ENCODE data around the gene FURIN.
"Not testable (repeated sequence)": the region's sequence is repeated elsewhere in the genome, so short reads cannot be mapped to it uniquely, and the experiment has no call there.

FURIN gene

GRCh38 chr15:90868261-90868689 lies at the start of gene FURIN:
Gene FURIN (plus strand): TSS chr15:90868588. CDS start chr15:90875741, 7,153 bp downstream.
- no peak for DNase-seq

- DNase-seq: no peak
Measured at GRCh38 chr15:90819390-90819789, 49.0 kb upstream of the FURIN start.

DNA sequence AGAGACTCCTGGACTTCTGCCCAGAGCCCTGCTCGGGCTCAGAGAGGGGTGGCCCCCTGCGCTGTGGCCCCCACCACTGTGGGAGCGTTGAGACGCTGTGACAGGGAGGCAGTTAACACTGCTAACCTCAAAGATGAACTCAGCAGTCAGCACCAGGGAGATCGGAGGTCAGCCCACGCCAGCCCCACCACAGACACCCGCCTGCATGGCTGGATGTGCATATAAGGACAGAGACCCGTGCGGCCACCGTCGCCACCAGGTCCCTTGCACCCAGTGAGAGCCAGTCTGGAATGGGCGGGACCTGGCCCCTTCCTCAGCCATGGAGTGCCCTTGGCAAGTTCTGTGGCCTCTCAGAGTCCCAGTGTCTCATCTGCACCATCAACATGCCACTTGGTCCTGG lies 48.5 kb upstream of the FURIN start:
- no peak for DNase-seq

DNA sequence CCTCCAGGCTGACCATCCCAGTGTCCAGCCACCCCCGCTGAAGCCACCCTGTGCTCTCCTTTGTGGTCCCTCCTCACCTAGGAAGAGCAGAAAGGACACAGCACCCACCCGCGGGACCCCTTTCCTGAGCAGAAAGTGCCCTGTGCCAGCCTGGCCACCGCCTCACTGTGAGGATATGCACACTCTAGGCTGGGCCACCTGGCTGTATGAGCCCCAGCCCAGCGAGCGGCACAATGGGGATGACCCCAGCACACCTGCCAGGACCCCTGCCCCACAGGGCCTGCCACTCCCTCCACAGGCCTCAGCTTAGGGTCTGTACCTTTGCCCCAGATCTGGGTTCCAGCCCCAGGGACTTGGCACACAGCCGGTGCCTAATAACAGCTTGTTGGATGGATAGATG lies 47.9 kb upstream of the FURIN start:
- no peak for DNase-seq

GRCh38 chr15:90822204-90822955 lies 46.0 kb upstream of the FURIN start:
- DNase-seq: no peak

DNA sequence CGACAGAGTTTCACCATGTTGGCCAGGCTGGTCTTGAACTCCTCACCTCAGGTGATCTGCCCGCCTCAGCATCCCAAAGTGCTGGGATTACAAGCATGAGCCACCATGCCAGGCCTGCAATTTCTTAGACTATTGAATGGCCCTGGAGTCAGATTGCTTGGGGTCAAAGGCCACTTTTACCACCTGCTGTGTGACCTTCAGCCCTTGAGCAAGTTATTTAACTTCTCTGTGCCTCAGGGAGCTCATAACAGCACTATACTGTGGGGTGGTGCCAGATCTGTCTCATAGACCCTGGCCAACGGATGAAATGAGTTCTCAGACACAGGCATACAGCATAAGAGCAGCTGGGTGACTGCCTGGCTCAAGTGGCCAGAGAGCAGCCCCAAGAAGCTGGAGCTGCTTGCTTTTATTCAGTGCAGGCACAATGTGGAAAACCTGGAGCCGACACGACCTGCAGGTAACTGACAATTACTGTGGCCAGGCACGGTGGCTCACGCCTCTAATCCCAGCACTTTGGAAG lies 44.9 kb upstream of the FURIN start:
- DNase-seq: no peak

- DNase-seq: not testable (repeated sequence)
Measured at GRCh38 chr15:90825115-90825899, 43.1 kb upstream of the FURIN start.

DNA sequence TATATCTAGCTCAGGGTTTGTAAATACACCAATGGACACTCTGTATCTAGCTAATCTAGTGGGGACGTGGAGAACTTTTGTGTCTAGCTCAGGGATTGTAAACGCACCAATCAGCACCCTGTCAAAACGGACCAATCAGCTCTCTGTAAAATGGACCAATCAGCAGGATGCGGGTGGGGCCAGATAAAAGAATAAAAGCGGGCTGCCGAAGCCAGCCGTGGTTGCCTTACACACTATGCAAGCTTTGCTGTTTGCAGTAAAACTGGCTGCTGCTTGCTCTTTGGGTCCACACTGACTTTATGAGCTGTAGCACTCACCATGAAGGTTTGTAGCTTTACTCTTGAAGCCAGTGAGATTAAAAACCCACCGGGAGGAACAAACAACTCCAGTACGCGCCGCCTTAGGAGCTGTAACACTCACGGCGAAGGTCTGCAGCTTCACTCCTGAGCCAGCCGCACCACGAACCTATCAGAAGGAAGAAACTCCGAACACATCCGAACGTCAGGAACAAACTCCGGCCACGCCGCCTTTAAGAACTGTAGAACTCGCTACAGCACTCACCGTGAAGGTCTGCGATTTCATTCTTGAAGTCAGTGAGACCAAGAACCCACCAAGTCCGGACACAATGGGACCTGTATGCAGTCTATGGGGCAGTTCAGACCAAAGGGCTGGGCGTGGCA lies 42.0 kb upstream of the FURIN start:
- DNase-seq: not testable (repeated sequence)

DNA sequence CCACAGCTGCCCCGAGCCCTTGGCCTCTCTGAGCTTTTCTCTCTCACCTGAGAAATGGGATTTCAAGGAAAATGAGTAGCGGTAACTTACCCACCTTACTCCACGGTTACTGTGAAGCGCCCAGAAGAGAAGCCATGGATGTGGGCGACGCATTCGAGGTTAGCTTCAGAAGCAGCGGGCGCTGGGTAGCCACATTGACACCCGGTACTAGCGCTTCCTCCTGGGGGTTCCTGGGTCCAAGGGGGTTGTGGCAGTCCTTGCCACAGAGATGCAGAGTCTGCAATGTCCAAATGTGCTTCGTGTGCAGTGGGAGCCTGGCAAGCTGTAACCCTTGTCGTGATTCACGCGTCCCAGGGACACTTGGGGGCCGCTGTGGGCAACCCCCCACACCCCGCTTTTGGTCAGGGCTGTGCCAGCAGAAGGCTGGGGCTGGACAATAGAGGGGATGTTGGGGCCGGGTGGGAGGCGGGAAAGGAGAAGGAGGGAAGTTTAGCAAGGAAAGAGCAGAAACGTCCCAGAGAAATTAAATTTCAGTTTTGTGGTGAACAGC lies 41.4 kb upstream of the FURIN start:
- DNase-seq: no peak

- DNase-seq: no peak
Measured at GRCh38 chr15:90828111-90828510, 40.3 kb upstream of the FURIN start.

GRCh38 chr15:90829126-90829525 lies 39.3 kb upstream of the FURIN start:
- DNase-seq: no peak

GRCh38 chr15:90829942-90830440 lies 38.4 kb upstream of the FURIN start:
- no peak for DNase-seq

- no peak for DNase-seq
Measured at GRCh38 chr15:90834626-90835025, 33.8 kb upstream of the FURIN start.

DNA sequence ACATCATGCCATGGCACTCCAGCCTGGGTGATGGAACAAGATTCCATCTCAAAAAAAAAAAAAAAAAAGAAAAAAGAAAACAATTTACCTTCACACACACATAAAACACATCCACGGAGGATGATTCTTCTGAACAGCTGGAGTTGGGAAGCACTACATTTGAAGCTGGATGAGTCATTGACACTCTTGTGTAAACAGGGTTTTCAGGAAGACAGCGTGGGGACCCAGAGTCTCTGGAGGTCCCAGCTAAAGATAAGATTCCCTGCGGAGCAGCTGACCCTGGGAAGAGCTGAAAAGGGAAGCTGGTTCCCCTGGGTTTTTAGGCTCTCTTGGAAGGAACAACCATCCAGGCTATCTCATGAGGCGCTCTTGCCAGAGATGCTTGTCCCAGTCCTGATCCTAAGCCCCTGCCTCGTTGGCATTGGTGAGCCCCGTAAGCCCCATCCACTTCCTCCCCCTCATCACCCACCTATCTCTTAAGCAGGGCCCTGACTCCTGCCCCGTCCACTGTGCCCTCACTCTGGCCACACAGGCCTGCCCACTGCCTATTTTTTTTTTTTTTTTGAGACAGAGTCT lies 32.0 kb upstream of the FURIN start:
- no peak for DNase-seq

GRCh38 chr15:90837094-90837493 lies 31.3 kb upstream of the FURIN start:
- DNase-seq: no peak

- DNase-seq: no peak
Measured at GRCh38 chr15:90838139-90838538, 30.2 kb upstream of the FURIN start.

DNA sequence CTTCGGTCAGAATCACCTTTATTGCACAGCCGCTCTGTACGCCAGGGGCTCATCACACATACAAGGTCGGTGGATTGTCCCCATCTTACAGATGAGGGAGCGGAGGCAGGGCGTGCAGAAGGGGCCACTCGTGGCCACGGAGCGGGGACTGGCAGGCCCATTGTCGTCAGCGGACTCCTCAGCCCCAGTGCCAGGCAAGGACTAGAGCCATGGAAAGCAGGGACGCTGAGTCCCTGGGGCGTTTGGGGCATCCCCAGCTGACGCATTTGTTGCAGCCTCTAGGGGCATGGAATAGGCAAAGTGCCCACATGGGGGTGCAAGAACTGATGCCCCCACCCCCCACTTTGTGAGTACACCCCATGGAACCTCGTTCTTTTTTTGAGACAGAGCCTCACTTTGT lies 29.8 kb upstream of the FURIN start:
- no peak for DNase-seq

DNA sequence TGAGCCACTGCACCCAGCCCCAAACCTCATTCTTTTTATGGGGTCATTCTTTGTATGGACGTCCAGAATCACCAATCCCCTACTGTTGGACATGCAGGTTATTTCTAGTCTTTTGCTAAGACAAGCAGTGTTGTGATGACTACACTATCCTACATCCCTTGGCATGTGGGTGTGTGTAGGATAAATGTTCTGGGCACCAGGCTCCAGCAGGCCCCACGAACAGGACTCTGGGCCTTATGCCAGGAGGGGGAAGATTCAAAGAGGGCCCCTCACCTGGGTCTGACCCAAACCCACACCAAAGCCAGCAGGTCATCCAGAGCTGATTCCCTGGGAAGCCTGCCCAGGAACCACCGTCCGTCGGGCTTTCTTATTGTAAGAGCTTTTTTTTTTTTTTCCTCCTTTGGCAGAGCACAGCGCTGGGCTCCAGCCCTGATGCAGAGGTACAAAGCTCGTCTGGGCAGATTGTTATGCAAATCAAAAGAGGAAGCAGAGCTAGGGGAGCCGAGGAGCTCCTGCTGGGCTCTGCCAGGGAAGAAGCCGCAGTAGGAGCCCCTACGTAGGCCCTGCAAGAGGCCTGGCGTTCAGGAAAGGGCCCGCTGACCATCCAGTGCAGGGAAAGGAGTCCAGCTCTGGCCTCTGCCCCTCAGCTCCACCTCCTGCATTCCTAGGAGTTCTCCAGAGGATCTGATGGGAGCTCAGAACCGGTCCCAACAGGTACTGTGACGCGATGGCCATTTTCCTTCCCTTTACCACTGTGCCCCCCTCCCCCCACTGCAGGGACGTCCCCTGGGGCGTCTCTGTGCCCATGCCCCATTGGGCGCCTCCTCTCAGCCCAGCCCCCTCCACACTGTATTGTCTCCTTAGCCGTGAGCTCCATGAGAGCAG lies 29.0 kb upstream of the FURIN start:
- DNase-seq: no peak

DNA sequence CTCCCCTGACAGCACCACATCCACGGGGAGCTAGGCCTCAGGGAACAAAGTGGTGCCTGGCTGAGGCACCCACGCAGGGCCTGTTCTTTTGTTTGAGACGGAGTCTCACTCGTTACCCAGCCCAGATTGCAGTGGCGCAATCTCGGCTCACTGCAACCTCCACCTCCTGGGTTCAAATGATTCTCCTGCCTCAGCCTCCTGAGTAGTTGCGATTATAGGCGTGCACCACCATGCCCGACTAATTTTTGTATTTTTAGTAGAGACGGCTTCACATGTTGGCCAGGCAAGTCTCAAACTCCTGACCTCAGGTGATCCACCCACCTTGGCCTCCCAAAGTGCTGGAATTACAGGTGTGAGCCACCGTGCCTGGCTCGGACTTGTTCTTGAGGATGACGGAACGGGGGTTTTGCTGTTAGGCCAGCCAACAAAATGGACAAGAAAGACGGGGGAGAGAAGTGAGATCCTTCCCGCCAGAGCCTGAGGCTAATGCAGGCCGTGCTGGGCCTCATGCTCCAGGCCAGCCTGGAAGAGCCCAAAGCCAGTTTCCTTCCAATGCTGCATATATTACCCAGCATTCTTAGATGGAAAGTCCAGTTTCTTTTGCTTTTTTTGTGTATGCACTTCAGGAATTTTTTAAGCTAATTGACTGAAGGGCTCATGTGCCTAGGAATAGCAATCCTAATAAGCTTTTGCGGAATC lies 28.1 kb upstream of the FURIN start:
- DNase-seq: no peak

GRCh38 chr15:90840954-90841353 lies 27.4 kb upstream of the FURIN start:
- DNase-seq: no peak

DNA sequence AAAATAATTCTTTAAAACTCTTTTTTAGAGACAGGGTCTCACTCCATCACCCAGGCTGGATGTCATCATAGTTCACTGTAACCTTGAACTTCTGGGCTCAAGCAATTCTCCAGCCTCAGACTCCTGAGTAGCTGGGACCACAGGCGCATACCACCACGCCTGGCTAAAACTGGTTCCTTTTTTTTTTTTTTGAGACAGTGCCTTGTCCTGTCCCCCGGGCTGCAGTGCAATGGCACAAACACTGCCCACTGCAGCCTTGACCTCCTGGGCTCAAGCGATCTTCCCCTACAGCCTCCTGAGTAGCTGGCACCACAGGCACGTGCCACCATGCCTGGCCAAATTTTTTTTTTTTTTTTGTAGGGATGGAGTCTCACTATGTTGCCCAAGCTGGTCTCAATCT lies 23.7 kb upstream of the FURIN start:
- no peak for DNase-seq

Measured in DMS79 treated with DMSO at 0.1 percent for 48 hours (cell line).